Measurements from ENCODE around the gene MYLK2.

The MYLK2 gene

GRCh38 chr20:31883829-31884228 is 64.7 kb downstream of the MYLK2 start:
- TF ChIP-seq ZFX (IDR thresholded peaks at IDR 0.05; ENCODE audit: borderline replicate concordance) (no peak), CTCF (IDR thresholded peaks at IDR 0.05) (no peak)
- no peak overlapping the region for H3K27ac ChIP-seq

Measured in 22Rv1 (cell line).